HL-60 (cell line): Measurements from ENCODE around the gene STARD10.

Source experiments
- POLR2AphosphoS5 ChIP-seq: IDR thresholded peaks from 2 replicates; pipeline ENCODE4 v1.6.1; 2012; ENCODE audit warnings: low read depth
- TF ChIP-seq, protein P1 (sequence below): IDR thresholded peaks from one replicate; pipeline ENCODE4 v1.5.1; 2011; ENCODE audit warnings: low read length, control low read depth, inconsistent platforms; ENCODE audit not compliant: insufficient read depth
- TF ChIP-seq, protein P2 (sequence below): IDR thresholded peaks from 2 replicates; pipeline ENCODE4 v1.6.1; 2012; ENCODE audit warnings: low read depth; ENCODE audit not compliant: insufficient replicate concordance

DNA sequence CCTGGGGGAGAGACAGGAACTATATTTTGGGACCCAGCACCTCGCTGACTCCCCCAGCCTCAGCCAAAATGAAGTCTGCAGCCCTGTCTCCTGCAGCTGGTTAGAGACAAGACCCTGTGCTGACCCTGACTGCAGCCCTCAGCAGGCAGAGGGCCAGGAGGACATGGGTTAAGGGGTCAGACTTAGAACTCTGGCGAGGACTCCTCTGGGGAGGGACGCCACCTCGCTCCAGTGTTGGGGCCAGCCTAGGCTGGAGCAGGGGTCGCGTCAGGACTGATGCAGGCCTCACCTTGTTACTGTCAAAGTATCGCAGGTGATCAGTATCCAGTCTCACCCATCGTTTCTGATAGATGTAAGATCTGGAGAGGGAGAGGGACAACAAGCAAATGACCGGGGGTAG lies 82.7 kb downstream of the STARD10 start:
- TF ChIP-seq, protein P1, sequence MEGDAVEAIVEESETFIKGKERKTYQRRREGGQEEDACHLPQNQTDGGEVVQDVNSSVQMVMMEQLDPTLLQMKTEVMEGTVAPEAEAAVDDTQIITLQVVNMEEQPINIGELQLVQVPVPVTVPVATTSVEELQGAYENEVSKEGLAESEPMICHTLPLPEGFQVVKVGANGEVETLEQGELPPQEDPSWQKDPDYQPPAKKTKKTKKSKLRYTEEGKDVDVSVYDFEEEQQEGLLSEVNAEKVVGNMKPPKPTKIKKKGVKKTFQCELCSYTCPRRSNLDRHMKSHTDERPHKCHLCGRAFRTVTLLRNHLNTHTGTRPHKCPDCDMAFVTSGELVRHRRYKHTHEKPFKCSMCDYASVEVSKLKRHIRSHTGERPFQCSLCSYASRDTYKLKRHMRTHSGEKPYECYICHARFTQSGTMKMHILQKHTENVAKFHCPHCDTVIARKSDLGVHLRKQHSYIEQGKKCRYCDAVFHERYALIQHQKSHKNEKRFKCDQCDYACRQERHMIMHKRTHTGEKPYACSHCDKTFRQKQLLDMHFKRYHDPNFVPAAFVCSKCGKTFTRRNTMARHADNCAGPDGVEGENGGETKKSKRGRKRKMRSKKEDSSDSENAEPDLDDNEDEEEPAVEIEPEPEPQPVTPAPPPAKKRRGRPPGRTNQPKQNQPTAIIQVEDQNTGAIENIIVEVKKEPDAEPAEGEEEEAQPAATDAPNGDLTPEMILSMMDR = no peak
- TF ChIP-seq, protein P2, sequence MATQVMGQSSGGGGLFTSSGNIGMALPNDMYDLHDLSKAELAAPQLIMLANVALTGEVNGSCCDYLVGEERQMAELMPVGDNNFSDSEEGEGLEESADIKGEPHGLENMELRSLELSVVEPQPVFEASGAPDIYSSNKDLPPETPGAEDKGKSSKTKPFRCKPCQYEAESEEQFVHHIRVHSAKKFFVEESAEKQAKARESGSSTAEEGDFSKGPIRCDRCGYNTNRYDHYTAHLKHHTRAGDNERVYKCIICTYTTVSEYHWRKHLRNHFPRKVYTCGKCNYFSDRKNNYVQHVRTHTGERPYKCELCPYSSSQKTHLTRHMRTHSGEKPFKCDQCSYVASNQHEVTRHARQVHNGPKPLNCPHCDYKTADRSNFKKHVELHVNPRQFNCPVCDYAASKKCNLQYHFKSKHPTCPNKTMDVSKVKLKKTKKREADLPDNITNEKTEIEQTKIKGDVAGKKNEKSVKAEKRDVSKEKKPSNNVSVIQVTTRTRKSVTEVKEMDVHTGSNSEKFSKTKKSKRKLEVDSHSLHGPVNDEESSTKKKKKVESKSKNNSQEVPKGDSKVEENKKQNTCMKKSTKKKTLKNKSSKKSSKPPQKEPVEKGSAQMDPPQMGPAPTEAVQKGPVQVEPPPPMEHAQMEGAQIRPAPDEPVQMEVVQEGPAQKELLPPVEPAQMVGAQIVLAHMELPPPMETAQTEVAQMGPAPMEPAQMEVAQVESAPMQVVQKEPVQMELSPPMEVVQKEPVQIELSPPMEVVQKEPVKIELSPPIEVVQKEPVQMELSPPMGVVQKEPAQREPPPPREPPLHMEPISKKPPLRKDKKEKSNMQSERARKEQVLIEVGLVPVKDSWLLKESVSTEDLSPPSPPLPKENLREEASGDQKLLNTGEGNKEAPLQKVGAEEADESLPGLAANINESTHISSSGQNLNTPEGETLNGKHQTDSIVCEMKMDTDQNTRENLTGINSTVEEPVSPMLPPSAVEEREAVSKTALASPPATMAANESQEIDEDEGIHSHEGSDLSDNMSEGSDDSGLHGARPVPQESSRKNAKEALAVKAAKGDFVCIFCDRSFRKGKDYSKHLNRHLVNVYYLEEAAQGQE = no peak
- TF ChIP-seq POLR2AphosphoS5 = no peak
